Prostate gland (tissue), 2 donors: ENCODE results near the gene ANXA9.

Experiments used
- CTCF ChIP-seq, 4 experiments: fragments of 200-600 bp in 2 of 4; fragments of 450-650 bp in 2 of 4; sonication (generic) in 2 of 4; IDR thresholded peaks; 1 replicate in 3 of 4; 2 replicates in 1 of 4; pipeline ENCODE4 v1.5.1; 2016 to 2019; ENCODE audit warnings: antibody characterized with exemption in 4 of 4, mild to moderate bottlenecking in 2 of 4, moderate library complexity in 2 of 4
- POLR2A ChIP-seq: fragments of 450-650 bp; IDR thresholded peaks from one replicate; pipeline ENCODE4 v1.6.1; 2016; ENCODE audit warnings: antibody characterized with exemption, mild to moderate bottlenecking
- POLR2AphosphoS5 ChIP-seq: sonication (generic); formaldehyde crosslinking; IDR thresholded peaks from one replicate; pipeline ENCODE4 v1.6.1; 2017; ENCODE audit warnings: antibody characterized with exemption

- TF ChIP-seq CTCF (IDR thresholded peaks at IDR 0.05) (no peak), POLR2A (no peak), POLR2AphosphoS5 (no peak)
Measured at GRCh38 chr1:151036356-151036755, 54.3 kb downstream of the ANXA9 start, which contains the start of gene BNIPL.
